NCI-H2196 (cell line): ENCODE measurements around the gene FAM171A1.
"Not testable (repeated sequence)": the region's sequence is repeated elsewhere in the genome, so short reads cannot be mapped to it uniquely, and the experiment has no call there.

Experiments used
- DNase-seq: peaks from one replicate; lab custom pipeline; 2025; ENCODE audit not compliant: unreplicated experiment; lab: John Stamatoyannopoulos, UW

FAM171A1 gene

DNA sequence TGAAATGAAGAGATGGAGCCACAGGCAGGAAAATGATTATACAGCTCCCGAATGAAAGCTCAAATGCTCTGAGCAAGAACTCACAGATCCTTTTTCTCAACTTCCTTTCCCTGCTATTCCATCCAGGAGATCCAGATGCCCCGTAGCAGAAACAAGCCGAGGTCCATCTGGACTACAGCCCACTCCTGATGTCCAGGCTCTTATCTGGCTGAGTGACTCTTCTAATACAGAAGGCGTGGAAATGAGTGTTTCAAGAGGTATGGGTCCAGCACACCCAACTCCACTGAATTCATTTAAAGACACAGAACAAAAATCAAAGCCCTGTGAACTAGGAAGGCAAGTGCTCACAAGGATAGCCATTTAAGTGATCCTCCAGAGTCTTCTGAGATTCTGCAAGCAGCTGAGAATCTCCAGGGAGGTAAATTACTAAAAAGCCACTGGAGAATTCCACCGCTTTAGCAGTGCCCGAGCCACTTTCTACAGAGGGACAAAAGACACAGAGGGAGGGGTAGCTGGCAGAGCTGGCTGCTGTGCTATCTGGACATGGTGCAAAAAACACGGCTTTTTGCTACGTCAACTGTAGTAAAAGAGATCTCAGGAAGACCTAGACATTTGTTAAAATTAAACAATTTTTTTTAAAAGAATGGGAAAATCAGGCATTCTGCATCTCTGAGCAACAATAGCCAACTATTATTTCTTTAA lies 24.5 kb downstream of the FAM171A1 start:
- no peak for DNase-seq

DNA sequence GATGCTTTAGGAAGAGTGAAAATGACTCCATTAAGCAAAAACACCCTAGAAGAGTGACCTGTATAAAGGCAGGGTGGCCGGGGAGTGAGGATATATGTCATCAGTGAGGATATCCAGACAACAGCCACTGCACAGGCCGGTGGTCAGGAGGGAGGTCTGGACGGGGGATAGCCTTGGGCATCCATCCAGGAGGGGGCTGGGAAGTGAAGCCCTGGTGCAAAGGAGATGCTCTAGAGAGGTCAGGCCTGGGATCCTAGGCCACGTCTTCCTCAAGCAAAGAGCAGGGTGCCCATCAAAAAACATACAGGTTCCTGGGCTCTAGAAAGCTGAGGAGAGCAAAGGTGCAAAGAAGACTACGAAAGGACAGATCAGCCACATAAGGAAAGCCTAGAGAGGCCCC lies 25.6 kb downstream of the FAM171A1 start:
- no peak for DNase-seq

- peak; percentile 26 for DNase-seq
Observed at GRCh38 chr10:15344876-15345285, 26.2 kb downstream of the FAM171A1 start.

GRCh38 chr10:15344256-15344875 lies 26.7 kb downstream of the FAM171A1 start:
- DNase-seq, result no peak

GRCh38 chr10:15342970-15343369 lies 28.1 kb downstream of the FAM171A1 start:
- DNase-seq, result no peak

DNA sequence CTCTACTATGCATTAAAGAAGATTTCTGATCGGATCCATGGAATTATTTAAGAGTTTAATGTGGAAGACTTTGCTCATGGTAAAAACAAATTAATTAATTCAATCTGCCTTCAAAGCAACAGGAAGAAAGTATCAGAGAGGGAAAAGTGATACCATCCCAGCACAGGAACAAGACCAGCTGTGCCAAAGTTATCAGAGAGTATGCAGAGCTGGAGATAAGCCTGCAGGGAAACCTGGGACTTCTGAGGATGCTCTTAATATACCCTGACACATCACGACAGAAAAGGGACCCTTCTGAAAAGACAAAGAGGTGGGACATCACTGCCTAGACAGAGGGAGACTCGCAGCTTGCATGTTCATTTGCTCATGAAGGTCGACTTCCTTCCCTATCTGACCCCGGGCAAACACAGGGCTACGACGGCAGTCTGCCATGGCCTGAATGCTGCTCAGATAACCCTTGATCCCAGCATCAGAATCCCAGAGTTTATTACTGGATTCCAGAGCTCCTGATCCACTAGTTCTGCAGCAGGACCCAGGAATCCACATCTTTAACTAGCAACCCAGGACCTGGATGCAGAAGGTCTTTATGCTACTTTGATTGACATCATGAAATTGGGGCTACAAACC lies 29.5 kb downstream of the FAM171A1 start:
- no peak for DNase-seq

- no peak for DNase-seq
Observed at GRCh38 chr10:15339892-15340291, 31.2 kb downstream of the FAM171A1 start.

DNA sequence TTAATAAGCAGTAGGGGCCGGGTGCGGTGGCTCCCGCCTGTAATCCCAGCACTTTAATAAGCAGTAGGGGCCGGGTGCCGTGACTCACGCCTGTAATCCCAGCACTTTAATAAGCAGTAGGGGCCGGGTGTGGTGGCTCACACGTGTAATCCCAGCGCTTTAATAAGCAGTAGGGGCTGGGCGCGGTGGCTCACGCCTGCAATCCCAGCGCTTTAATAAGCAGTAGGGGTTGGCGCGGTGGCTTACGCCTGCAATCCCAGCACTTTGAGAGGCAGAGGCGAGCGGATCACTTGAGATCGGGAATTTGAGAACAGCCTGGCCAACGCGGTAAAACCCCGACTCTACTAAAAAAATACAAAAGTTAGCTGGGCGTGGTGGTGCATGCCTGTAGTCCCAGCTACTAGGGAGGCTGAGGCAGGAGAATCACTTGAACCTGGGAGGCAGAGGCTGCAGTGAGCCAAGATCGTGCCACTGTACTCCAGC lies 33.6 kb downstream of the FAM171A1 start:
- DNase-seq, result not testable (repeated sequence)

DNA sequence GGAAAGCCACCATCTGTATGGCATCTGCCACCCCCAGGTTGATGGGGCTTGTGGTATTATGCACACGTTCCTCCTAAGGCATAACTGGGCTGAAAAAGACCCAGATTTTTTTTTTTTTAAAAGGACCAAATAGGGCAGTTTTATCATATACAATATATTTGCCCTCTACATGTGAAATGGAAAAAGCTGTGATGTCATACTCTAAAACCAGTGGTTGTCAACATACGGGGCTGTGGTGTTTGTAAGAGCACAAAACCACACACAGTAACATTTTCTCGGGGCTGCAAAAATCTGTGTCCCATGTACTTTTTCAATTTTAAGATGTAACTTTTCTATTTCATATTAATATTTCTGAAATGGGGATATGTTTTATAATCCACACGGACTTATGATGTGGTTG lies 34.9 kb downstream of the FAM171A1 start:
- DNase-seq, result no peak

DNA sequence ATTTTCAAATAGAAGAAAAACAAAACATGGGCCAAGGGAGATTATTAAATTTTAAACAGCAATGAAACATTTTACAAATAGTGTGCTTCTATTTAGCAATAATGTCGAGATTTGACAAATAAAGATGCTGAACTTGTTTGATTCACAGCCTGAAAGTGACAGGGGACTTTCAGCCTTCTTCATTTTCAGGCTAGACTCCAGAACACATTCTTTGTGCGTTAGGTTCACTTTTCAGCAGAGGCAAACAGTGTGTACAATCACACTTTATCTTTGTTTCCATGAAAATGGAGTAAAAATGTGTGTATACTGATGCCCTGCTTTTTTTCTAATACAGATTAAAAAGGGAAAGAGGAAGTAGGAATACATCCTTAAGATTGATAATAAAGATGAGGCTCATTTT lies 35.6 kb downstream of the FAM171A1 start:
- no peak for DNase-seq

GRCh38 chr10:15334650-15335323 lies 36.3 kb downstream of the FAM171A1 start:
- DNase-seq, result no peak

DNA sequence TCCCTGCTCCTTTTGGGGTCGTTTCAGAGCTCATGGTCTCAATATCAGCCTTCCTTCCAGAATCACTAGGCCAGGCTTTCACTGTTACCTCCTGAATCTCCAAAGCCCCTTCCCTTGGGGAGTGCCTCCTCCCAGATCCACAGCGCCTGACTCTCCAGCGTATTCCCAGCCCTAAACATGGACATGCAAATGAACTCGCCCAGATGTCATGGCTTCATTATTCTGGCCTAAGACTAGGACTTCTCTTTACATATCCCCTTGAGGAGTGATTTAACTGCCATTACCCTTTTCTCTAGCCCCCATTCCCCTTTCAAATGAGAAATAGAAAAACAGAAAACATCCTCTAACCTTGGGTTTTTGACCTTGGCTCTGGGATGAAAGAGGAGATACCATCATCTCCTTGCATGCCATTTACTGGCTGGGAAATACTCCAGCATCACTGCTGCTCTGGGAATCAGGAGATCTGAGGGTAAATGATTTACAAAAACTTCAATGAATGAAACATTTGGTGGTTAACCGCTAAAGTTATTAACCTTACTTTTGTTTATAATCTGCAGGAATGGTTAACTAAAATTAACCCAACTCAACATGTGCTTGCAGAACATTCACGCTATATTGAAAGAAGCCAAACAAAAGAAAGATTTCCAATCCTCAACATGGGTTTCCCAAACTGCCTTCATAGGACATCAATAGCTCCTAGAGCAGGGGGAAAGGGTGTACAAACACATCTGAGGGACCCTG lies 37.0 kb downstream of the FAM171A1 start:
- DNase-seq, result no peak

- DNase-seq, result not testable (repeated sequence)
Observed at GRCh38 chr10:15333181-15333580, 37.9 kb downstream of the FAM171A1 start.

- DNase-seq, result no peak
Observed at GRCh38 chr10:15331461-15331860, 39.6 kb downstream of the FAM171A1 start.

DNA sequence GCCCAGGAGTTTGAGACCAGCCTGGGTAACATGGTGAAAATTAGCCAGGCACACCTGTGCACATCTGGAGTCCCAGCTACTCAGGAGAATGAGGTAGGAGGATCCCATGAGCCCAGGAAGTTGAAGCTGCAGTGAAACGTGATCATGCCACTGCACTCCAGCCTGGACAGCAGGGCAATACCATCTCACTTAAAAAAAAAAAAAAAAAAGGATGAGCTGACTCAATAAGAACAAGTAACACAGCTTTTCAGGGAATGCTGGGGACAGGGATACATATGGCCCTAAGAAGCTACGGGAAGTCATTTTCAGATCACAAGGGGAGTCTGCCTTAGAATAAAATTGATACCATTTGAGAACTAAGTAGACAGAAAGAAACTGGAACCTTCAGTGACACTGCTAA lies 41.7 kb downstream of the FAM171A1 start:
- DNase-seq, result no peak

DNA sequence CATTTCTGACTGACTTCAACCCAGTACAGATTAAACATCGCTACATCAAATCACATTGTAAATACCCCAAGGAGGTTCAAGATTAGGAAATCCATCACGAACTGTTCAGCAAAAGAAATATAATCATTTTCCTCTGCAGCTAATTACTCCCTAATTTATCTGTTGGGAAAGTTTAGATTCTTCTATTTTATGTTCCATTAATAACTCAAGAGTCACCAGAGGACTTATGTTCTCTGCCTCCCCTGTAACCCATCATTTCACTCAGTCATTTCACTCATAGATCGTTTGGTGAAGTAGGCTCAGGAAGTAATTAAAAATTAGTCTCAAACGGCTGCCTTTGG lies 45.2 kb downstream of the FAM171A1 start:
- no peak for DNase-seq

- no peak for DNase-seq
Observed at GRCh38 chr10:15325243-15325943, 45.7 kb downstream of the FAM171A1 start.

DNA sequence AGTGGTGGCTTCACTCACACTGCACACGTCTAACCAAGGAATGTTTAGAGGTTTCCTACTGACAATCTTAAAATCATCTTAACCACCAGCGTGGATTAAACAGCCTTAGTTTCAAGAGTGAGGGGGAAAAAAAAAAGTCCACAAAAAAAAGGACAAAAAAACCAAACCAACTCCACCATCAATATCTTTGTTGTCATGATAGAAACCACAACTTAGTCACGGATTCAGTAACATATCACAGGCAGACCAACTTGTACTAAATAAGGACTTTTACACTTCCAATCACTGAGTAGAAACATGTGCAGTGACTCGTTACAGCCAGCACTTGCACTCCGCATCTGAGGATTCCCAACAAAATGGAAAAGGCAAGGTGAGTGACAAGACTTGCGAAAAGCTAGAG lies 46.5 kb downstream of the FAM171A1 start:
- DNase-seq, result no peak

GRCh38 chr10:15324113-15324512 lies 47.0 kb downstream of the FAM171A1 start:
- no peak for DNase-seq

DNA sequence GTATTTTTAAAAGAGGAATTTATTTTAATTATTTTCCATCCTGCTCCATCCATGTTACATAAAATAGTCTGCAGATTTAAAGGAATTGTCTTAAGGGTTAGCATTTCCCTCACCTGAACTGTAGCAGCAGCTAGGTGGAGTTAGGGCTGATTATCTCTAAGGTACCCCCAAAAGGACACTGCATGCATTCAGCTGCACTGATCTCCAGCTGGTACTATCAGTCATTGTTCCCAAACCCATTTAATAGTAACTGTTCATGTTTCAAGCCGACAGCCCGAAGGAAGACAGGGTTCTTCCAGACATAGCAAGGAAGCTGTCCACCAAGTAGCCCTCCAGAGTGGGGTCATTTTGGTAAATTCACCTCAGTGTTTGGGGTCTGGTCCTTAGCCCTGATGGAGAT lies 48.7 kb downstream of the FAM171A1 start:
- no peak for DNase-seq
